HG03108 (cell line): ENCODE results near the gene APMAP.
"Not testable (repeated sequence)": the region's sequence is repeated elsewhere in the genome, so short reads cannot be mapped to it uniquely, and the experiment has no call there.

ENCODE experiments used
- ATAC-seq: cut with Tn5 transposase; IDR thresholded peaks from one replicate; pipeline ENCODE4 v1.9.1; 2021; ENCODE audit warnings: moderate library complexity; ENCODE audit not compliant: unreplicated experiment

APMAP gene

DNA sequence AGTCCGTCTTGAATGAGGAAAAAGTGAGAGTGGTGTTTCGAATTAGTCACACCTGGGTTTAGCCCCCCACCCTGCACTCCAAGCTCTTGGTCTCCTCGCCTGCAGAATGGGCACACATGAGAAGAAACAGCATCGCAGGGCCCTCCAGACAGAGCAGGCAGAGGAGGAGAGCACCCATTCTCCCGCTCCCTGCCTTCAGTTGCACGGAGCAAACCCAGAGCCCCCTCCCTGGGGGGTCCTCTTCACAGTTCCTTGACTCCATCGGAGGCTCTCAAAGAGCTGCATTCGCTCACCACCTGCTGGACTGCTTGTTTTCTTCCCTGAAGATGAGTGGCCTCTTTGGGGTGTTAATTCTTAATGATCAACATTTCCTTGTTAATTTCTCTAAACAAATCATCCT, 38.4 kb downstream of the APMAP start:
- ATAC-seq = no peak

DNA sequence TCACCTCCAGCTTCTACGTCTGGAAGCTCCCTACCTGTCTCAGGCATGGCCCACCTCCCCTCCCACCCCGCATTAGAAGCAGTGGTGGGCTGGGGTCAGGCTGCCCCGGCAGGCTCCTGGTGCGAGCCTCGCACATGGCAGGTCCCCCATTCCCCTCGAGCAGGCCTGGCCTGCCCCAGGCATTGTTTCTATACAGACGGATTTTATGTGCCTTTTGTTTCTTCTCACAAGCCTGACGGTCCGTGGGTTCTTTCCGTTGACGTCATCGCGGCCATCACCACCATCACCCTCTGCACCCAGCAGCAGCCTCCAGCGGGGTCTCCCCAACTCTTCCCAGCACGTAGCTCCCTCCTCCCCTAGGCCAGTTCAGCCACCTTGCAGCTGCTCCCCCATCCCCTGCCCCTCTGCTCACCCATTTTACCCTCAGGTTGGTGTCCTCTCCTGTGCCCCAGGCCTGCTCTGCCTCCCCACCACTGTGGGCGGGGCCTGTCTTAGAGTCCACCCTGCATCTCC, 38.9 kb downstream of the APMAP start:
- no peak for ATAC-seq

DNA sequence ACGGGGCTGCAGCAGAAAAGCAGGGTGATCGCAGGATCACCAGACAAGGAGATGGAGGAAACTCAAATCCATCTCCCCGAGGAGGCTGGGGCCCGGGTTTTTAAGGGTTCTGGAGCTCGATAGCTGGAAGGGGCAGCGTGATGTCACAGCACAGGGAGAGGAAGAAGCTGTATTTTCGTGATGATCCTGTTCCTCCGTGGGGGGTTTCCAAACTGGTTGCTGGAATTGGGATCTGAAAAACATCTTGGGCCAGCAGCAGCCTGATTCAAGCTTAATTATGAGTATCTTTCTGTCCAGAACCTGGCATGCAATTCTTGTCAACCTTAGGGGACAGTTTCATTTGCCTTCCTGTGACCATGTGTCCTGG, 39.4 kb downstream of the APMAP start:
- no peak for ATAC-seq

DNA sequence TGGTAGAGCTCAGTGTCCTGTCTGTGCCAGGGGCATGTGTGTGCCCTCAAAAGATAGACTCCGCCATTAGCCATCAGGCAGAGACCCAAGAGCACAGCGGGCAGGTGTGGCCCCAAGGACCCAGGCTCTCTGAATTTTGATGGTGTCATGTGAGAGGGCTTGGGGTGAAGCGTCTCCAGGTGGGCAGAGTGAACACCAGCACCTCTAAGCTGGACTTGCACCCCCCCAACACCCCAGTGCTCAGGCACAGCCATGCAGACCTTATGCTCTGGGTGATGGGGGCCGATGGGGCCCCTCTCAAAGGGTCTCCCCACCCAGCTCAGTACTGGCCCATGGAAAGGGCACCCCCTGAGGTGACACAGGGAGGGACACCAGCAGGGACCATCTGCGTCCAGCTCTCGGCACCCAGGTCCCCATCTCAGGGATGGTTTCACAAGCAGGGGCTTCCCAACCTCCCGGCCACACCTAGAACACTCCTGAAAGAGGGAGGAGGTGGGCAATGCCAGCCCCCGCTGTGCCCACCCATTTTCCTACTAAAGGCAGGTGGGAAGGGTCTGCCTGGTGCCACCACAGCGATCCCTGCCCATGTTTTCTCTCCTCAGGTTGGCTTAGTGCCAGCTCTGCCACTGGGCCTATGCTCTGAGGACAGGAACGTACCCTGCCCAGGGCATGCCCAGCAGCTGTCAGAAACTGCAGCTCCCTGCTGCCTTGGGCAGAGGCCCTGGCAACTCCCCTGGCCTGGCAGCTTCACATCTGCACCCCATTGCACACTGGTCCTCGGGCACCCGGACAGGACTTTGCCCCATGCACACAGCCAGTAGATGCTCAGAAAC, 40.0 kb downstream of the APMAP start:
- no peak for ATAC-seq

DNA sequence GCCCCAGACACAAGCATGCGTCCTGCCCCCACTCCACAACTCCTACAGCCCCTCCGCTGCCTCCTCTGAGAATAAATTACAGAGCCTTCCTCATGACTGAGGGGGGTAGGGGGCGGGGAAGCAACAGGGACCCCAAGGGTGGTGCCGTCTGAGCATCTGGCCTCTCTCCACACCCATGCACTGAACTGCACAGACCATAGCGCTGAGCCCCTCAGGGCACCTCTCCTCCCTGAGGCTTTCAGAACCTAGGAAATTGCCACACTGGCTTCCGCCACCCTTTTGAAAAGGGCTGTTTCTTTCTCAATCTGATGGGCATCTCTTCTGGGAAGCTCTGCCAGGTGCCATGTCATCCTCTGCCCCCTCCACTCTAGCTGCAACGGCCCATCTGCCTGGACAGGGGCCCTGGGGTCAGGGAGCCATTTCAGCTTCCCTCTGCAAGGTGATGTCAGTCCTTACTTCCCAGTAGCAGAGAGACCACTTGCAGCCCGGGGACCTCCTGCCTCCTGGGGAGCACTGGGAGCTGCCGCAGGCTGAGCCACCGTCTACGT, 40.9 kb downstream of the APMAP start:
- ATAC-seq = no peak

DNA sequence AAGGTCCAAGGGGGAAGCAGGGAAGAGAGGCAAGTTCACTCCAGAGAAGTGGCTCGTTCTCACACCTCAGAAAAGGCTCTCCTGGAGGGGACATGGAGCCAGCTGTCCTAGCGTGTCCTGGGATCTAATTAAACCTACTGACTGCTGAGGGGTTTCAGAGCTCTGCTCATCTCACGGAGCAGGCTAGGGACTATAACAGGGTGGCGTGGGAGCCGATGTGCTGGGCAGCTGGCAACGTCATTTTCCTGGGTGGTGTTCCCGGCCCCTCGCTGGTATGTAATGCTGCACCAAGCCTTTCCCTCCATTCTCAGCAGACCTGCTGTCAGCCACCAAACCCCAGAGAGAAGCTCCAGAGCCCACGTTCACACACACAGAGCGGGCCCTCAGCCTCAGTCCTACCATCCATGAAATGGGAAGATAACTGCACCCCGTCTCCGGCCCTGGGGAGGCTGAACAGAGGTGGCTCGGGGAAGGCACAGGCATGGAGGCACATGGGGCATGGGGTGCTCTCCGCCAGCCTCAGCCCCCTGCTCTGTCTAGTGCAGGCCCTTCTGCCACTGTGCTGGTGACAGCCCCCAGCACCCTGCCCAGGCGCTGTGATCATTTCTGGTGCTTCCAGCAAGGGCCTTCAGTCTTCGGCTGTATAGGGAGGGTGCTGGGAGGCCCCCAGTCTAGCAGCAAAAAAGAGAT, 41.6 kb downstream of the APMAP start:
- no peak for ATAC-seq

DNA sequence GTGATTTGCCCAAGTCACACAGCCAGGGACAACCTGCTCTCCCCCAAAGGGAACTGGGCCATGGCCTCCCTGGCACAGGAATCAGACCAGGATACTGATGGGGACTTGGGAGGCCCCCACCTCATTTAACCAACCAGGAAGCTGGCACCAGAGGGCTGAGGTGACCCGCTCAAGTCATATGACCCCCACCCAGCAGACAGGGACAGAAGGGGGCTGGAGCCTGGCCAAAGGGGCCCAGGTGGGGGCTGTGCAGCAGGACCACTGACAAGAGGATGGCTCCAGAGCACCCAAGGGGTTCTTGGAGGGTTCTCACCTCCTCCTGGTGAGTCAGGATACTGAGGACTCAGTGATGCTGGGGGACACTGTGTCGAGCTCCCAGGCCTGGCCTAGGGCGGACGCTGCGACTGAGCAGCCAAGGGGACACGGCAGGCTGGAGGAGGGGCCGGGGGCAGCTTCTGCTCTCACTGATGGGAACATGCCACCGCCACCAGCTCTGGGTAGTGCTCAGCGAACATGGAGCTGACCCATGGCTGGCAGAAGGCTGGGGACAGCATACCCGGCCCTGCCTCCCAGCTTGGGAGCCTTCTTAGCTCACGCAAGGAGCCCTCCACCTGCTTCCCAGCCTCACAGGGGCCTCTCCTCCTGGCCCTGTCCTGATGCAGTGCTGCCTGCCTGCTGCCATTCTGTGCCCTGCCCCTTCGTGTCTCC, 42.3 kb downstream of the APMAP start:
- ATAC-seq = no peak

DNA sequence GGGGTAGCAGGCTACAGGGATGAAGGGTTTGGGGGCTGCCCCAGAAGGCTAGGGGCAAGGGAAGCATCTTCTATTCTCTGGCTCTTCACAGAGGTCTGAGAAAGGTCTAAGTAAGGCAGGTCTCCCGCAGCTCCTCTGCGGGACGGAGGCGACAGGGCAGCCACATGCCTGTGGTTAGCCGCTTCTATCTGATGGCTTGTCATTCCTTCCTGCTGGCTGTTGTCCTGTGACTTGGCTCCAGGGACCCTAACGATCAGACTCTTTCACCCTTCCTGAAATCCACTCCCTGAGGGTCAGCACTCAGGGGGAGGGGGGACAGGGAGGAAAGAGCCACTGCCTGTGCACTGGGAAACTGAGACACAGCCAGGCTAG, 42.8 kb downstream of the APMAP start:
- ATAC-seq = no peak

DNA sequence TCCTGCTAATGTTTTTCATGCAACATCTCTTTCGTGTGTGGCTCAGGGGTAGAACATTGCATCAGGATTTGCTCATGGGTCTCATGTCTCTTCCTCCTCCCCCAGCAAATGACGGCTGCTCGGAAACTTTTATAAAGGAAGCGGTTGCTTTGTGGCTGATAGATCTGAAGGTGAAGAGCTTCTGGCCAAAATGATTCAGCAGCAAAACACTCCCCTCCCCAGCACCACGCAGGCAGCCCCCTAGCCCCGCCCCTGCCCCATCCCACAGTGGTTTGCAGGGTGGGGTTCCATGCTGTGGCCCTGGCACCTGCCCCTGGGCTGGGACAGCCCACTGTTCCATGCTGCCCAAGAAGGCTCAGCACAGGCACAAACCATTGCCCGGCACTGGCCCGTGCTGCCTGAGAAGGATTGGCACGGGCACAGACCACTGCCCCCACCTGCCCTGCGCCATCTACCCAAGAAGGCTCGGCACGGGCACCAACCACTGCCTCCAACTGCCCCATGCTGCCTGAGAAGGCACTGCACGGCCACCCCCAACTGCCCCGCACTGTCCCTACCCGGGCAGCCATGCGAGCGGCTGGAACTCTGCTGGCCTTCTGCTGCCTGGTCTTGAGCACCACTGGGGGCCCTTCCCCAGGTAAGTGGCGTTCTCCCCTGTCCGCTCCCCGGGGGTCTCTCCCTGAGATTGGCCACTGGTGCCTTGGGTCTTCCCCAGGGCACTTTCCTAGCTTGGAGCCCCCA, 43.4 kb downstream of the APMAP start, which contains the start of gene CST7:
TSS of gene CST7 (plus strand) at position 331 of the 741 bp plus-strand sequence. CDS start at position 568, 237 bp downstream.
- ATAC-seq = peak; percentile 74

DNA sequence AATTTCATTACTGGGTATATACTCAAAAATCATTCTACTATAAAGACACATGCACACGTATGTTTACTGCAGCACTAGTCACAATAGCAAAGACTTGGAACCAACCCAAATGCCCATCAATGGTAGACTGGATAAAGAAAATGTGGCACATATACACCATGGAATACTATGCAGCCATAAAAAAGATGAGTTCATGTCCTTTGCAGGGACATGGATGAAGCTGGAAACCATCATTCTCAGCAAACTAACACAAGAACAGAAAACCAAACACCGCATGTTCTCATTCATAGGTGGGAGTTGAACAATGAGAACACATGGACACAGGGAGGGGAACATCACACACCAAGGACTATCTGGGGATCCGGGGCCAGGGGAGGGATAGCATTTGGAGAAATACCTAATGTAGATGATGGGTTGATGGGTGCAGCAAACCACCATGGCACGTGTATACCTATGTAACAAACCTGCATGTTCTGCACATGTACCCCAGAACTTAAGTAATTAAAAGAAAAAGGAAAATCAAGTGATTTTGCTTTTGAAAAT, 44.1 kb downstream of the APMAP start:
- not testable (repeated sequence) for ATAC-seq

DNA sequence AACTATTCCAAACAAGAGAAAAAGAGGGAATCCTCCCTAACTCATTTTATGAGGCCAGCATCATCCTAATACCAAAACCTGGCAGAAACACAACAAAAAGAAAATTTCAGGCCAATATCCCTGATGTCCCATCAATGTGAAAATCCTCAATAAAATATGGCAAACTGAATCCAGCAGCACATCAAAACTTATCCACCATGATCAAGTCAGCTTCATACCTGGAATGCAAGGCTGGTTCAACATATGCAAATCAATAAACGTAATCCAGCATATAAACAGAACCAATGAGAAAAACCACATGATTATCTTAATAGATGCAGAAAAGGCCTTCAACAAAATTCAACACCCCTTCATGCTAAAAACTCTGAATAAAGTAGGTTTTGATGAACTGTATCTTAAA, 46.2 kb downstream of the APMAP start:
- ATAC-seq = not testable (repeated sequence)

DNA sequence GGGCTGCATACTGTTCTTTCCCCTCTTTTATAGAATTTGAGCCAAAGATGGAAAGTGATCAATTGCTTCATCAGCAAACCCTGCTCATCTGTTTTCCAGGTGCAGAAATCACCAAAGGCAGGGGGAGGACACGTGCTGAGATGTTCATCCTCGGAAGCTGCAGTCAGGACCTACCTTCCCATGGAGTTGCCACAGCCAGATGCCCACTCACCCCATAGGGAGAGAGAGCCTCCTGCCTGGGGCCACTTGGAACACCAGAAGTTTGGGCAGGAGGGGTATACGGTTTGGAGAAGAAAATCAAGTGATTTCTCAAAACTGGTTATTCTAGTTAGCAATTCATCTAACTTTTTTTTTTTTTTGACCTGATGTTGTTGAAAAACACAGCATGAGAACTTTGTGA, 48.8 kb downstream of the APMAP start:
- ATAC-seq = no peak

DNA sequence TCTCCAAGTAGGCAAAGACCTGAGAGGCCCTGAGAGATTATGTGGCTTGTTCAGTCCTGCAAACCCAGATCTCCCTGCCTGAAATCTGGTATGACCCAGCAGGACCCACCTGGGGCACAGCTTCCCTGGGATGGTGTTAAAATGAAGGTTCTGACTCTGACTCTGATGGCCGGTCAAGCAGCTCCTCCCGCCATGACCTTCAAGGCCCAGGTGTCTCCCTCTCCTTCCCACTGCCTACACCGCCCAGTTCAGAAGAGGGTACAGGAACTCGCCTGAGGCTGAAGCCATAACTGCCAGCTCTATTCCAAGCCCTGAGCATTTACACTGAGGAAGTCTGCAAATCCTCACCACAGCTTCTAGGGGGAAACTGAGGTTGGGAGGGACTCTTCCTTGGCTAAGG, 49.4 kb downstream of the APMAP start:
- no peak for ATAC-seq

DNA sequence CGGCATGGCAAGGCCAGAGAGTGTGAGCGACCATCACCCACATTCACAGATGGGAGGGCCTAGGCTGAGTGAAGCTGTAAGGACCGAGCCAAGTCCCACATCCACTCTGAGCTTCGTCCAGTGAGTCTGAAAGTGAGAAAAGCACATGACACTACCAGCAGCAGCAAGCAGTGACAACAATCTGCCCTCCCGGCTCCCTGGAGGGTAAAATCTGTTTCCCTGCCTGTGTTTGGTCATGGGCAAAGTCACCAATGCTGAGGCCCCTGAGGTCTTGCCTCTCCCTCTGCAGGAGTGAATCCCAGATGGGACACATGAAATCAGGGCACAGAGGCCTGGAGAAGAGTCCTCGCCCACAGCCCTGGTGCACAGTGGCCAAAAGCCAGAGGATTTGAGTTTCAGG, 49.9 kb downstream of the APMAP start:
- no peak for ATAC-seq

DNA sequence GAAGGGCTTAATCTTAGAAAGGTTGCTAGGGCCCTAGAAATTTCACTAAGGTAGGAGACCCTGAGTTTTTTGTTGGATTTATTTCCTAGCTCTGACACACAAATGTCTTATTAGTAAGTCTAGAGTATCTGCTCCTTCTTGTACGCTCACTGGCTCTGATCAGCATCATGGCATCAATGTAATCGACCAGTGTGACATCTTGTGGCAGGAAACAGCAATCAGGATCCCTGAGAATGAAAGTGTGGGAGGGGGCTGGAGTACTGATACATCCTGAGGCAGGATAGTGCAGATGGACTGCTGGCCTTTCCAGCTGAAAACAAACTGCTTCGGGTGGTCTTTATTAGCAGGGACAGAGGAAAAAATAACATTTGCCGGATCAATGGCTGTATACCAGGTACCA, 53.5 kb downstream of the APMAP start:
- ATAC-seq = no peak

DNA sequence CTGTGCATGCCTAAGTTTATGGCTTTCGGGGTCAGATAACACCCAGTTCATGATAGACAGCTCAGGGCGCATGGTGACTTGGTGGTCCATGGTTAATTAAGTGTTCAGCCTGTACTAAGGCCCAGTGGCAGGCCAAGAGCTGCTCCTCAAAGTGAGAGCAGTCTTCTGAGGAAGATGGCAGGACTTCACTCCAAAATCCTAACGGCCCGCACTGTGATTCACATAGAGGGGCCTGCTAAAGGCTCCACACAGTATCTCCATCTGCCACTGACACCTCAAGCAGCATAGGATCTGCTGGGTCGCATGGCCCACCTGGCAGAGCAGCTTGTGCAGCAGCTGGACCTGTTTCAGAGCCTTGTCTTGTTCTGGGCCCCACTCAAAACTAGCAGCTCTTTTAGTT, 54.1 kb downstream of the APMAP start:
- no peak for ATAC-seq

DNA sequence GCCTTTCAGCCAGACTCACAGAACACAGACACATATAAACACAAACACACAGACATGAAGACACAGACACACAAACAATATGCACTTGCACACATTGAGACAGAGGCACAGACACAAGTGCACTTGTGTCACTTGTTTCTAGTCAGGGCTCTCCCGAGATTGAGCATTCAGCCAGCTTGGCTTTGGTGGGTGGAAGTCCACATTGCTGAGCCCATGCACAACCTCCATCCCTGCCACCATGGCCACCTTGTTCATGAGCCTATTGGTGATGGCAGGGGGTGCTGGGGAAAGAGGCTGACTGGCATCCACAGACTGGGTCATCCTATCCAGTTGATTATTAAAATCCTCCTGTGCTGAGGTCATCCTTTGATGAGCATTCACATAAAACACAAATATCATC, 55.0 kb downstream of the APMAP start:
- ATAC-seq = no peak

DNA sequence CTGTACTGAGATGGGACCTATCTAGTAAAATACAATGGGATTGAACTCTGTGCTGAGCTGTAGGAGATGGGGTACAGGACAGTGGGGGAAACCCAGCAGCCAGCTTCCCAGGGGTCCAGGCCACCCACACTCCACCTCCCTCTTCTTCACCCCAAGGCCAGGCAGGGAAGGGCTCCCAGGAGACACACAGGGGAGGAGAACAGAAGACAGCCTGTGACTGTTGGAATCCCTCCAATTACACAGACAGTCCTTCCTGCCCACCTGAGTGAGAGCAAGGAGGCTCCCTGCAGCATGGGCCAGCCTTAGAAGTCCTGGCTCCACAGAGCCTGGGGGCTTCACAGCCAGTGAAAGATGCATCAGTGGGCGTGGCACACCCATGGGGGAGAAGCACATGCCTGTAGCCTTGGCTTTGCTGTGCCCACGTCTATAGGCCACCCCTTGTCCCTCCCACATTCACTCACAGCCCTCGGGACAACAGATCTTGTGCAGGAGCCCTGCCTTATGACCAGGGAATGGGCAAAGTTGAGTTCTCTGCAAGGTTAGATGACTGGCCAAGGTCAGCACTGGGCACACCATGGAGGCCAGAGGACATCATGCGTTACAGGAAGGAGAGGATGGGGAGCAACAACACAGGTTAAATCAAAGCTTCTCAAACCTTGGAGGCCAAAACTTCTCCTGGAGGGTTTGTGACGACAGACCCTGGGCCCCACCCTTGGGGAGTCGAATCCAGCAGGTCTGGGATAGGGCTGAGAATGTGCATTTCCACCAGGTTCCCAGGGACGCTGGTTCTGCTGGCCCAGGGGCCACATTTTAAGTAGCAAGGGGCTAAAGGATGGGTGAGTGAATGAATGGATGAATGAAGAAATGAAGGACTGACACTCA, 55.8 kb downstream of the APMAP start:
- no peak for ATAC-seq

DNA sequence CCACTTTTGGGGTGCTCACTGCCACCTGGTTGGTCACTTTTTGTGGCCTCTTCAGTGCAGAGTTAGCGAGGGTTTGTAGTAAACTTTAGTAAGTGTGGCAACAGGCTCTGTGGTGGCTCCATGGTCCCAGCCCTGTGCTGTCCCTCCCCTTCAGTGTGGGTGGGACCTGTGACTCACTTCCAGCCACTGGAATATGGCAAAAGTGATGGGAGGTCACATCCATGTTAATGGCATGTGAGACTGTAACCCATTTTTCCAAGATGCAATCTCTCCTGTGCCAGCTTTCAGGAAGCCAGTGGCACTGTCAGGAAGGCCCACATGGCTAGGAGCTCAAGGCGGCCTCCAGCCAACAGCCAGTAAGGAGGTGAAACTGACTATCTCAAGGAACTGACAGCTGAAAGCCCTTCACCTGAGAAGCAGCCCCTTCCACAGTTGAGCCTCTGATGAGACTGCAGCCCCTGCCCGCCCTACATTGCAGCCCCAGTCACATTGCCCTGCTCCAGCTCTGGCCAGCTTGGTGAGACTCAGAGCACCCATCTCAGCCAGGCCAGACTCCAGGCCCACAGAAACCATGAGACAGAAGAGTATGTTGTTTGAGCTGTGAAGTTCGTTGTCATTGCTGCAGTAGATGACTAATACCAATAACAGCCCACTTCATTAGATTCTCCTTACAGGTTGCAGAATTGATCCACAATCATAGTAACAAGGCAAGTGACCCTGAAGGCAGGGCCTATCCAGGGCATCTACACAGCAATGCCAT, 56.6 kb downstream of the APMAP start:
- no peak for ATAC-seq
